HG03097 (cell line): ENCODE measurements around the gene LOXHD1.

Experiments used
- ATAC-seq: cut with Tn5 transposase; IDR thresholded peaks from one replicate; pipeline ENCODE4 v1.9.1; 2021; ENCODE audit not compliant: unreplicated experiment, low FRiP score

LOXHD1 gene

DNA sequence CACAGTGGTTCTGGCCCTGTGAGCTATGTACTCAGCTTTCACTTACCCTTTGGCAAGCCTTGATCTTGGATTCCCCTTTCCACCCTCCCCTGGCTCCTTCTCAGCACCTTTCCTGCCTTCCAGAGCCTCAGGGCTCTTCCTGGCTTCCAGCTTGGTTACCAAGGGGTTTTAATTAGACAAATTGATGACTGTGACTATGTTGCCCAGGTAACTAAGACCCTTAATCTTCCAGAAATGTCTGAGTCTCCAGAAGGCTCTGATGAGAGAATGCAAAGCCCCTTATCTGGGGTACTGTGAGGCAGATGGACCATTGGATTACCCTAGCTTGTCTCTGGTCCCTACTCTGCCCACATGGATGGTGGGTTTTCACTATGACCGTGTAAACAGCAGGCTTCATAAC is 174.2 kb downstream of the LOXHD1 start:
- ATAC-seq = no peak

DNA sequence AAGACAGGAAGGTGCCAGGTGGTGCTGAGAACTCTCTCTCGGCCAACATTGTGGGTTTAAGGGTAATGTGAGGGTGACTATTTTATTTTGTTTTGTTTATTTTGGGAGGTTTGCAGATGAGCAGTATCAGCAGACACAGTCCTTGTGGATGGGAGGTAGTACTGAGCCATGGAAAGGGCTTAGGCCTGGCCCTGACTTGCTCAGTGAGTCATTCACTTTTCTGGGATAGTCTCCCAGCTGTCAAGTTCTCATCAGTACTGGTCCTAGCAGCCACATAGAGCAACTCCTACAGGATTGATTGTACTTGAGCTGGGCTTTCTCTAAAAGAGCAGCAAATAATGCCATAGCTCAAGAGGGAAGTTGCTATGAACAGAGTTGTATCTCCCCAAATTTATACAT is 175.2 kb downstream of the LOXHD1 start:
- no peak for ATAC-seq

DNA sequence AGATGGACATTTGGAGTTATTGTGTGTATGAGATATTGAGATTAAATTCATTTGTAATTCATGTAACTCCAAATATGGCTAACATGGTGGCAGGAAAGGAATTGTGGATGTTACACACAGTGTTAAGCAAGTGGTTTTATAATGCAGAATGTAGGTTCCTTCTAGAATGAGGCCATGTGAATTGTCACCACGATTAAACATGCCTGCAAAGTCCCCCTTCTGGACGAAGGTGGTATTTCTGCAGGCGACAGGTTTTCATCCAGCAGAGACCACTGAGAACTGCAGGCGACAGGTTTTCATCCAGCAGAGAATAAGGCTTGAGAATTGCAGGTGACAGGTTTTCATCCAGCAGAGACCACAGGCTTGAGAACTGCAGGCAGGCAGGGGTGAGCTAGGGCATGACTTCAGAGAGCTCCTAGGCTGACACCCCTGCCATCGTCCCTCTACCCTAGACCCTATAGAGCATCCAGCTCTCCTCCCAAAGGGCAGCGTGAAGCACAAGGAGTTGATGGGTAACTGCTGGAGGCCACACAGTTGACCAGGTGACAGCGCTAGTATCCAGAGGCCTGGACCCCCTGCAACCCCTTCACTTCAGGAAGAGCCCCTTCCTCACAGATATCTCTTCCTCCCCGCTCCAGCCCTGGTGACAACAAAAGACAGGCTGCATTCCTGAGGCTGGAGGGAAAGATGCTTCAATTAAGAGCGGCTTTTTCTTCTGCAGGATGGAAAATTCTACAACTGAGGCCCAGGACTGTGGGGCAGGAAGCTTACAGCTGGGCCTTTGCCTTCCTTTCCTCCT is 175.8 kb downstream of the LOXHD1 start:
- ATAC-seq = no peak

DNA sequence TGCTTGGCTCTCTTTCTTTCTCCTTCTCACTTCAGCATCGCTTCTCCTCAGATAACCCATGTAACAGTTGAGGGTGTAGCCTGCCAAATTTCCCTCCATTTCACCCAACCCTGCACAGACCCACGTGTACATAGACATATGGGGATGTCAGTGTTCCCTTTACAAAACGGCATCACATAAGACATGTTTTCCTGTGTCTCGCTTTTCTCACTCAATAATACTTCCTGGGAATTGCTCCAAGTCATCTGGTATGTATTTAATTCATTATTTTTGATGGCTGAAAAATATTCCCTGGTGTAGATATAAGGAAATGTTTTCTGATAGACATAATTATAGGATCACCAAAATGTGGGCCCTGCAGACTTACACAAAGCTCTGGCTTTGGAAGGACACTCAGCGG is 176.8 kb downstream of the LOXHD1 start:
- ATAC-seq = no peak

DNA sequence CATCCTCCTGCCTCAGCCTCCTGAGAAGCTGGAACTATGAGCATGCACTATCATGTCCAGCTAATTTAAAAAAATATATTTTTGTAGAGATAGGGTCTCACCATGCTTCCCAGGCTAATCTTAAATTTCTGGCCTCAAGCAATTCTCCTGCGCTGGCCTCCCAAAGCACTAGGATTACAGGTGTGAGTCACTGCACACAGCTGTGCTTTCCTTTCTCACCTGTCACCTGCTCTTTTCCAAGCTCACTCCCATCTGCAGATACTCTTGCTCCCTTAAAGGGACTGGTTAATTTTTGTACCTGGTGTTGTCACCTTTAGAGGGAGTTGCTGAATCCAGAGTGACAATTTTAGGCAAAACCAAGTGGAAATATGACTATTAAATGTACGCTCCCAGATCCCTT is 178.2 kb downstream of the LOXHD1 start:
- no peak for ATAC-seq

DNA sequence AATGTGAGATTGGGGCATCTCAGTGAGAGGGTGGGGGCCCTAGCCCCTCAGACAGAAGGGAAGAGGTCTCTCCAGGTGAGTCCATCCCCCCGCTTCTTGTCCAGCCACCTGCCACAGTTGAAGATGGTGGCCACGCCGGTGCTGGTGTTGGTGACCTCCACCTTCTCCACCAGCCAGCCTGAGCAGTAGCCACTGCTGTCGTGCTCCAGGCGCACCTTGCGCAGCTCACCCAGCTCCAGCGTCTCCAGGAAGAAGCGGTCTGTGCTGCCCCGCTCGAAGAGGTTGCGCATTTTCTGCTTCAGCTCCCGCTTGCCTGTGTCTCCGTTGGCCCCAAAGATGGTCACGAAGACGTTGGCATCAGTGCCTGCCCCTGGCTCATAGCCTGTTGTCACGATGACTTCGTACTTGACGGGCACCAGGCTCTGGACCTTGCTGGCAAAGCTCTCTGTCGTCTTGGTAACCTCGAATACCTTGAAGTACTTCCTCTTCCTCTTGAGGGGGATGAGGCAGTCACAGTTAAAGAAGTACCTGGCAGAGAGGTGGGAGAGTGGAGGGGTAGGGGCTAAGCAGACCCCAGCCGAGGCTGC is 179.5 kb downstream of the LOXHD1 start:
- ATAC-seq = no peak

DNA sequence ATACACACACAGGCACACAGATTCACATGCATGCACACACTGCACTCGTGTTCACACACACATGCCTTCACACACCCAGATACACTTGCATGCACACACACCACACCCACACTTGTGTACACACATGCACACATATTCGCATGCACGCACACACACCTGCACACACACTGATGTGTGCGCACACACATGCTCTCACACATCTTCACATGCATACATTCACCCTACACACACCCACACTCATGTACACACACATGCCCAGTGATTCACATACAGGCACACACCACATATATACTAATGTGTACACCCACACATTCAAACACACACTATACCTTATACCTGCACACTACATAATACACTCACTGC is 181.6 kb downstream of the LOXHD1 start:
- ATAC-seq = no peak

DNA sequence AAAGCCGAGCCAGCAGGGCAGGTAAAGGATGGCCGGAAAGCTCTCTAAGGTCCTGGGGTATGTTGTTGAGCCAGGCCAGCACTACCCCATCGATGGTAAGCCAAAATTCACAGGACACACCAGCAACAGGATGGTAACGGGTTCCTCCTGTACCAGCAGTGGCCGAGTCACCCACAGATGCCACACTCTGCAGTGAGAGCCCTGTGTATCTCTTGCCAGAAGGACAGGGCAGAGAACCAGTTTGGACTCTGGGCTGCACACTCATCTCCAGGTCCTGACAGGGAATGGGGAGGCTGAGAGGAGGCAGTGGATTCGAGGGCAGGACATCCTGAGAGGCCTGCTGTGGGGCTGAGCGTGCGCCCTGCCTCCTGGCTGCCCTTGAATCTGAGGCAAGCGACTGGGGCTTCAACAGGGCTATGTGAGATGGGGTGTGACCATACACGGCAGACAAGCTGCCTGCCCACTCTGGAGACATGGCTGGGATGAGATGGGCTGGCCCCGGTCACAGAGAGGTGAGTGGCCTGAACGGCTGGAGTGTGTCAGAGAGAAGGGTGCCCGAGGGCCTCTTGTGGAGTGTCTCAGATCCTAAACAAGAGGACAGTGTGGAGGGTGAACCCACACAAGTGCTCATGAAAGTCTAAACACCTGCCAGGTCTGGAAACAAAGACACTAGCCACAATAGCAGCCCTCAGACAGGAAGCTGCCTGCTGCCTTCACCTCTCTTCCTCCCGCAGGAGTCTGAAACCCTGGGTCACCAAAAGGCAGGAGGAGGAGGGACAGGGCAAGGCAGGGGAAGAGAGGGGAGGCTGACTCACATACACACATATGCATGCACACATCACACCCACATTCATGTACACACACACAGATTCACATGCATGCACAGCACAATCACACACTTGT is 182.3 kb downstream of the LOXHD1 start:
- no peak for ATAC-seq

DNA sequence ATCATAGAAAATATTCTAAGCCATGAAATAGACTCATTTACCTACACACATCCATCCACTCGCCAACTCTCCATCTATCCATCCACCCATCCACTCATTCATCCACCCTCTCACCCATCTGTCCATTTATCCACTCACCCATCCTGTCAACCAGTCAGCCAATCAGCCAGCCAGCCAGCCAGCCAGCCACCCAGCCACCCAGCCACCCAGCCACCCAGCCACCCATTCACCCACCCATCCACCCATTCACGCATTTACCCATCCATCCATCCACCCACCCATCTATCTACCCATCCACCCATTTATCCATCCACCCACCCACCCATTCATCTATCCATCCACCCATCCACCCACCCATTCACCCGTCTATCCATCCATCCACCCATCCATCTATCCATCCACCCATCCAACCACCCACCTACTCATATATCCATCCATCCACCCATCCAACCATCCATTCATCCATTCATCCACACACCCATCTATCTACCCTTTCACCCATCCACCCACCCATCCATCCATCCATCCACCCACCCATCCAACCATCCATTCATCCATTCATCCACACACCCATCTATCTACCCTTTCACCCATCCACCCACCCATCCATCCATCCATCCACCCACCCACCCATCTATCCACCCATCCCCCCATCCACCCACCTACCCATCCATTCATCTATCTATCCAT is 185.1 kb downstream of the LOXHD1 start:
- no peak for ATAC-seq

DNA sequence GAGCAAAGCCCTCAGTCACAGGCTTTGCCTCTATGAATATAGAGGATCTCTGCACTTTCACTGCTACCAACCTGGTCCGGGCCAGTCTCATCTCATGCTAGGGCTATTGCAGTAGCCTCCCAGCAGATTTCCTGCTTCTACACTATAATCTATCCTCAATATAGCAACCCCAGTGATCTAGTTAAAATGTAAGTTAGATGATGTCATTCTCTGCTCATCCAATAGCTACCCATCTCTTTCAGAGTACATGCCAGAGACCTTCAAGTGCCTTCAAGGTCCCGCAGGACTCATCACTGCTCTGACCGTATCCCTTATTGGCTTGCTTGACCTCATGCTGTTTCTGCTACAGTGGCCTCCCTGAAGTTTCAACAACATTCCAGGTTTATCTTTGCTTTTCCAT is 186.3 kb downstream of the LOXHD1 start:
- no peak for ATAC-seq

DNA sequence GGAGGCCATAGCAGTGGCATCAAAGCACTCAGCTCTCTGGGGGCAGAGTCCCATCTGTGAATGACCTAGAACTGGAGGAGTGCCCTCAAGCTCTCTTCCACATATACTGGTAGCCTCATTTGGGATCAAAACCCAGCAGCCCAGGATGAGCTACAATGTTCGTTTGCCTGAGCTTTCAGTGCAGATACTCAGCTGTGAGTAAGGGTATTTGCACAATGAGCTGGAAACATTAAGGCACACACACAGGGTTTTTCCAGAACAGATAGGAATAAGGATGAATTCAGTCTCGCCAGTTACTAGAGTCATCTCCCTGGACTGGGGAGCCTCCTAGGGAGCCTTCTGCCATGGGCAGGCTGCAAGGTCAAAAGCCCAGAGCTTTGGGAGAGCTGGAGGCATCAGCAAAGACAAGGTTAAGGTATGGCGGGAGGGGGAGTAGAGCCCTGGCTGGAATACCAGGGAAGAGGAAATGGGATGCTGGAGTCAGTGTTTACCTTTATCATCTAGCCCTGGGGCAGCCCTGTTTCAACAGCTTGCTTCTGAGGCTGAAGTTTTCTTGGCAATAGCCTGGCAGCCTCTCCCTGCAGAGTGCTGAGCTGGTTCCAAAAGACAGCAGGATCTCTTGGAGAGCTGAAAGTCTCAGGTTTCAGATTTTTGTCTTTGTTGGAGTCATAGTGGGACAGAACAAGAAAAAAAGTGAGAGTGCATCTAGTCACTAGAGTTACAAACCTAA is 187.7 kb downstream of the LOXHD1 start:
- no peak for ATAC-seq

DNA sequence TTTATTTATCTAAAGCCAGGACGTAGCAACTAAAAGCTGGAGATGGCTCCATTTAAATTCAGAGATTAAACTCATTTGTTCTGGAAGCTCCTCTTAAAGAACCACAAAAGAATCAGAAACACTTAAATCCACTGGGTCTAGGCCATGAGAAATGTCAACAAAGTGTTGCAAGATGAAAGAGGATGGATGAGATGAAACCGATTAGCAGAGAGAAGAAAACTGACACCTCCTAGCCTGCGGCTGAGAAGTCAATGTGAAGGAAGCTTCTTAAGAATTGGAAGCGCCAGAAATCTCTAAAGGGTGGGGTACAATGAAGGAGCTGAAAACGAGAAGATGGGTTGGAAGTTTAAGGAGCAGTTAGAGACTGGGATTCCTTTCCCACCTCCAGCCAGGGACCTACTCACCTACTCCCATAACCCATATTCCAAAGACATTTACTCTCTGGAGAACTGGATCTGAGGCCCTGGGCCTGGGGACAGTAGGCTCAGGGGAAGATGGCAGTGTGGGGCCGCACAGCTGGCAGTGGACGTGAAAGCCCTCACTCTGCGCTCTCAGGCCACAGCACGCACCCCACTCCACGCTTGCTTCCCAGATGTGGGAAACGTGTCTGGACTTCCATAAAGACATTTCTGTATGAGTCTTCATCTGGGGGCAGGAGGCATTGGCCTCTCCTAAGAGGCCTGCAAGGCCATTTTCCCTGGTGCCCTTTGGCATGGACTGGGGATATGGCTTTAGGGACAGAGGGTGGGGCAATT is 188.4 kb downstream of the LOXHD1 start:
- no peak for ATAC-seq

DNA sequence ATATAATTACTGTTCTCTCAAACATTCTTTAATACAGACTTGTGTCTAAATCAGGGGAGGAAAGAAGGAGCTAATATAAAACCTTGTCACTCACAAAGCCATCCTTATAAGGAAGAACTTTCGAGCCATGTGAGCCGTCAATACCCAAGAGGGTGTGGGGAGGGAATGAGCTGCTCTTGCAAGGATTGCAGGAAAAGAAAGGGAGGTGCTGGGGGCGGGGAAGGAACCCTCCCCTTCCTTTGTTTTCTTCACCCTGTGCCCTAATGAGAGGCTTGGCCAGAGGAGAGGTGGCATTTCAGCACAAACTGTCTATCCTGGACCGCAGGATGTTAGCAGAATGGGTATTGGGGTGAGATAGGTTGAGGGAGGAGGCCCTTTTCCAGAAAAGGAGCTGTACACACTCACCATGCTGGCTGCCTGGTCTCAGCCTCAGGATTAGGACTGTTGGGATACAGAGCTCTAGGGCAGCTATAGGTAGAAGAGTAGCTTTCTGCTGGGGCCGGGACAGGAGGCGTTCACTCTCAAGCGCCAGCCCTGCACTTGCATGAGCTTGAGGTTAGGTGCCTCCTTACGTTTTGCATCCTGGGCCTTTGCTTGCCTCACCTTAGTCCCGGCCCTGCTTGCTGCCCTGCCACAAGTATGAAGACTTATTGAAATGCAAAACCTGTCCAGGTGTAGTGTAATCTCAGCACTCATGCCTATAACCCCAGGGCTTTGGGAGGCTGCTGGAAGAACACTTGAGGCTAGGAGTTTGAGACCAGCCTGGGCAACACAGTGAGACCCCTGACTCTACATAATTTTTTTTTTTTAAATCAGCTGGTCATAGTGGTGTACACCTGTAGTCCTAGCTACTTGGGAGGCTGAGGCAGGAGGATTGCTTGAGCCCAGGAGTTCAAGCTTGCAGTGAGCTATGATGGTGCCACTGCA is 190.5 kb downstream of the LOXHD1 start:
- ATAC-seq = no peak

DNA sequence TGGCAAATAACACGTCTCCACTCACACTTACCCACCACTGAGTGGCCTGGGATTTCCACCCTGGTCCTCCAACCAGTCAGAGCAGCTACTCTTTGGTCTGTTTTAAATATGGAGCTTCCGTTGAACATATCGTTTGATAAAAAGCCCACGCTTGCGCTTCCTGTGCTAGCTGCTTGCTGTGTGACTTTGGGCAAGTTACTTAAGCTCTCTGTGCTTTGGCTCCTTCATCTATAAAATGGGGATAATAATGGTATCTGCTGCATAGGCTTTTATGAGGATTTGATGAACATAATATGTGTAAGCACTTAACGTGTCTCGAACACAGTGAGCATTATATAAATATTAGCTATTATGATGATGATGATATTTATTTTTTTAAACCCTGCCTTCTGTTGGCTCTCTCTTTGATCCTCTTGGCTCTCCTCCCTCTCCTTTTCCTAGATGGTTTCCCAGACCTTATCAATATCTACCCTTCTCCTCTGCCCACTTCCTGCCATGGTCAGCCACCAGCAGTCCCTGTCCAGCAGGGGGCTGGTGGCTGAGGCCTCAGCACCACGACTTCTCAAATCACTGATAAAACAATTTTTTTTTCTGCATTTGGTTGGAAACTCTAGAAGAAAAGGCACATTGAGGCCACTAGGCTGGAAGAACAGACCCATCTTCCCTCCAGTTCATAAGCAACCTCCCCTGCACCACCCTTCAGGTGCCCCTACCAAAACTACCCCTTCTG is 191.9 kb downstream of the LOXHD1 start:
- no peak for ATAC-seq

DNA sequence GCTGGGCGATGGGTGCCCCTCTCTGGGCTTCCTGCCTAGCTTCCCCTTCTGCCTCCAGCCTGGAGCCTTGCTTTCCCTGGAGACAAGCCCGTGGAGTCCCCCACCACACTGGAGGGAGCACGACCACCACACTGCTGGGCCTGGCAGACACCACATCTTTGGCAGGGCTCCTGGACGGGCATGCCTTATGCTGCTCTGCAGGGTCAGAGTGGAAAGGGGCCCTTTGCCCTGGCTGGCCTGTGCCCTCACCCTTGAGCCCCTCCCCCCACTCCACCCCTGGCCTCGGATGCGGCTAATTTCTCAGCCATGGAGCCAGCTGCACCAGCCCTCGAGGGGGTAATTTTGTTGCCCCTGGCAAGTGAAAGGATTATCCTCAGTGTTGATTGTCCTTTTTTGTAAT is 194.5 kb downstream of the LOXHD1 start:
- no peak for ATAC-seq

DNA sequence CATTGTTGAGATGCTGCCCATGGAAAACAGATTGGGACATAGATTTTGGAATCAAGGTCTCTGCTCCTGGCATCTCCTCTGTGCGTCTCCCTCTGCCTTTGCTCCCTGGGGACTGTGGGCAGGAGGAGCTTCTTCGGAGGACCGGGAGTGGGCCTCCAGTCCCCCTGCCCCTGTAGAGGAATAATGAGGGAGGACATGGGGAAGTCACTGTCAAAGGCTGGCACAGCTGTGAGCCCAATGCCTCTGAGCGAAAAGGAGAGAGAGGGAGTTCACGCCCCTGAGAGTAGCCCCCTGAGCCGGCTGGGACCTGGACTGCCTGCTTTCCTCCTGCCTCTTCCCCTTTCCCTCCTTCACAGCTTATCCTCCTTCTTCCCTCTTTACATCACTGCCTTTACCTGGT is 195.0 kb downstream of the LOXHD1 start:
- no peak for ATAC-seq

DNA sequence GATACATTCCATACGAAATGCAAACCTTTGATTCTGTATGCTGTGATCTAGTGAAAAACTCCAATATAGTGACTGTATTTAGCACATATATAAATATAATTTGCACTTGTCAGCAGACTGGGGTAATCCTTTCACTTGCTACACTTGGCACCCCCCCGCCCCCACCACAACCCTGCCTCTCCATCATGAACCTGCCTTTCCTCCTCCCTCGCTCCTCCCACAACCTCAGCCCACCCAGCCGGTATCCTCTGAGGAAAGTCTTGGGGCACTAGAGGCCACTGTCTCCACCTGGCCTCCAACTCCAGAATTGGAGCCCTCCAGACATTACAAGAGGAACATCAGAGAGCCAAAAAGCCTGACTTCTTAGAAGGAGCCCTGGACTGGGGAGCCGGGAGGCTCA is 196.3 kb downstream of the LOXHD1 start:
- no peak for ATAC-seq
